ENCODE data around the gene PREX1. TPM values are rescaled to one million over a fixed set of nuclear protein-coding genes. Genes with fewer than 3 reads are reported as not detected.

The PREX1 gene
- total and polyA plus RNA-seq, 2 experiments from 2014 or later, result 4.5 to 12.5 TPM

- Histone ChIP-seq H3K36me3 (no peaks in the 10 kb centered on the region), H3K4me1 (ENCODE audit: low read depth) (no peaks in the 10 kb centered on the region), H3K4me3 (no peak overlapping the region), H3K9me3 (ENCODE audit: low read depth) (no peaks in the 10 kb centered on the region), H3K27me3 (no peaks in the 10 kb centered on the region), H3K27ac (no peak overlapping the region)
- TF ChIP-seq CTCF (IDR thresholded peaks at IDR 0.05; ENCODE audit: low read depth, low read length), result no peak
- DNase-seq (ENCODE audit: low read depth in 1 of 2, low spot score in 1 of 2), result no peak
Observed at GRCh38 chr20:48731536-48731935, 96.3 kb downstream of the PREX1 start.

- H3K36me3 ChIP-seq, result no peaks in the 10 kb centered on the region
- DNase-seq (ENCODE audit: low read depth in 1 of 2, low spot score in 1 of 2), result no peak
- no peak overlapping the region for H3K4me3 ChIP-seq
- H3K27ac ChIP-seq, result no peak overlapping the region
- TF ChIP-seq CTCF (IDR thresholded peaks at IDR 0.05; ENCODE audit: low read depth, low read length), result no peak
- no peaks in the 10 kb centered on the region for H3K9me3 ChIP-seq (ENCODE audit: low read depth)
- H3K4me1 ChIP-seq (ENCODE audit: low read depth), result no peaks in the 10 kb centered on the region
- no peaks in the 10 kb centered on the region for H3K27me3 ChIP-seq
Observed at GRCh38 chr20:48730977-48731376, 96.8 kb downstream of the PREX1 start.

- TF ChIP-seq CTCF (IDR thresholded peaks at IDR 0.05; ENCODE audit: low read depth, low read length), result no peak
- H3K36me3 ChIP-seq, result no peaks in the 10 kb centered on the region
- H3K9me3 ChIP-seq (ENCODE audit: low read depth), result no peaks in the 10 kb centered on the region
- H3K4me3 ChIP-seq, result no peak overlapping the region
- no peaks in the 10 kb centered on the region for H3K27me3 ChIP-seq
- no peak overlapping the region for H3K27ac ChIP-seq
- no peak for DNase-seq (ENCODE audit: low read depth in 1 of 2, low spot score in 1 of 2)
- no peaks in the 10 kb centered on the region for H3K4me1 ChIP-seq (ENCODE audit: low read depth)
Observed at GRCh38 chr20:48729538-48729937, 98.3 kb downstream of the PREX1 start.

GRCh38 chr20:48728042-48728825, 99.6 kb downstream of the PREX1 start:
- H3K4me3 ChIP-seq, result no peak overlapping the region
- no peak for DNase-seq (ENCODE audit: low read depth in 1 of 2, low spot score in 1 of 2)
- no peak overlapping the region for H3K27ac ChIP-seq
- no peaks in the 10 kb centered on the region for H3K36me3 ChIP-seq
- TF ChIP-seq CTCF (IDR thresholded peaks at IDR 0.05; ENCODE audit: low read depth, low read length), result no peak
- no peaks in the 10 kb centered on the region for H3K4me1 ChIP-seq (ENCODE audit: low read depth)
- no peaks in the 10 kb centered on the region for H3K9me3 ChIP-seq (ENCODE audit: low read depth)
- H3K27me3 ChIP-seq, result no peaks in the 10 kb centered on the region

GRCh38 chr20:48727226-48727625, 100.6 kb downstream of the PREX1 start:
- Histone ChIP-seq H3K36me3 (no peaks in the 10 kb centered on the region), H3K27me3 (no peaks in the 10 kb centered on the region), H3K9me3 (ENCODE audit: low read depth) (no peaks in the 10 kb centered on the region), H3K4me1 (ENCODE audit: low read depth) (no peaks in the 10 kb centered on the region), H3K4me3 (no peak overlapping the region), H3K27ac (no peak overlapping the region)
- DNase-seq (ENCODE audit: low read depth in 1 of 2, low spot score in 1 of 2), result no peak
- no peak for TF ChIP-seq CTCF (IDR thresholded peaks at IDR 0.05; ENCODE audit: low read depth, low read length)

Data from cardiac muscle cell (in vitro differentiated cells and primary cell).